ENCODE measurements around the gene PPP2R1B.

DNA sequence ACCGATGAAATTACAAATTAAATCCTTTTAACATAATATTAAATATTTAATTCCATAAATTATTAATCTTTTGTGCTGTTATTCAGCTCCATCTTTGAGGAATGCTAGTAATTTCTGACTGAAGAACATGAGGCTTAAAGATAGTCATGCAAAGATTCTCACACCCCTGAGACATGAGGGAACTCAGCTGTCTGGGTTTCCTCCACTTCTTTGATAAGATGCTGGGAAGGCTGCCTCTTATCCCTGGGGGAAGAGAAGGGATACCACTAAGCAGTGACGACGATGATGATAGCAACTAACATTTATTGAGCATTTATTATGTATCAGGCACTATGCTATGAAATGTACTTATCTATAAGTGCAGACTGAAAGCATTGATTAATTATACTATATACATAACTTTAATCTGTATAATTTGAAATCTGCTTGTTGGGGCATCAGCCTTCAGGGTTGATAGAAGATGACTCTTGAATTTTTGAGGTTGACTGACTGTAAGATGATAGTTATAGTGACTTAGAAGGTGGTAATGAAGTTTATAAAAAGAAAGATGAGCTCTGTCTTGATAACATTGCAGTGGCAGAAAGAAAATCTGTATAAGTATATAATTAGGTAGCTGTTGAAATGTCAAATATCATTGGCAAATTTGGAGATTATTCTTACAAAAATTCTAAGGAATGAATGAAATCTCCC is 85.6 kb downstream of the PPP2R1B start:
- TF ChIP-seq, protein P1, sequence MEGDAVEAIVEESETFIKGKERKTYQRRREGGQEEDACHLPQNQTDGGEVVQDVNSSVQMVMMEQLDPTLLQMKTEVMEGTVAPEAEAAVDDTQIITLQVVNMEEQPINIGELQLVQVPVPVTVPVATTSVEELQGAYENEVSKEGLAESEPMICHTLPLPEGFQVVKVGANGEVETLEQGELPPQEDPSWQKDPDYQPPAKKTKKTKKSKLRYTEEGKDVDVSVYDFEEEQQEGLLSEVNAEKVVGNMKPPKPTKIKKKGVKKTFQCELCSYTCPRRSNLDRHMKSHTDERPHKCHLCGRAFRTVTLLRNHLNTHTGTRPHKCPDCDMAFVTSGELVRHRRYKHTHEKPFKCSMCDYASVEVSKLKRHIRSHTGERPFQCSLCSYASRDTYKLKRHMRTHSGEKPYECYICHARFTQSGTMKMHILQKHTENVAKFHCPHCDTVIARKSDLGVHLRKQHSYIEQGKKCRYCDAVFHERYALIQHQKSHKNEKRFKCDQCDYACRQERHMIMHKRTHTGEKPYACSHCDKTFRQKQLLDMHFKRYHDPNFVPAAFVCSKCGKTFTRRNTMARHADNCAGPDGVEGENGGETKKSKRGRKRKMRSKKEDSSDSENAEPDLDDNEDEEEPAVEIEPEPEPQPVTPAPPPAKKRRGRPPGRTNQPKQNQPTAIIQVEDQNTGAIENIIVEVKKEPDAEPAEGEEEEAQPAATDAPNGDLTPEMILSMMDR (IDR thresholded peaks at IDR 0.05; ENCODE audit: insufficient read depth, low read depth, low read length): no peak
- no peak for TF ChIP-seq EZH2 (IDR thresholded peaks at IDR 0.05; ENCODE audit: insufficient read depth, low read length)

Data from astrocyte (in vitro differentiated cells and primary cell).